HEK293 (cell line): ENCODE measurements around the gene RNF39.
A peak's percentile ranks its signal among the peaks of the same experiment; 100 is the strongest.

ENCODE experiments used
- CTCF ChIA-PET: fragments of 350-600 bp; formaldehyde crosslinking; extraction: SDS; loops from one replicate; lab custom pipeline; 2021; ENCODE audit warnings: antibody characterized with exemption; lab: Yijun Ruan, JAX
- POLR2A ChIA-PET: fragments of 300-600 bp; formaldehyde crosslinking; extraction: SDS; loops from one replicate; lab custom pipeline; 2020; ENCODE audit warnings: antibody characterized with exemption, inconsistent platforms; lab: Yijun Ruan, JAX
- H3K27ac ChIP-seq: fragments of 200-500 bp; sonication (Bioruptor generic); 2 replicates; pipeline ENCODE4 v1.5.1; 2014; ENCODE audit warnings: low read depth, low read length, control low read depth, inconsistent platforms; ENCODE audit errors: extremely low read depth
- H3K36me3 ChIP-seq, 2 experiments: fragments of 200-500 bp in 1 of 2; sonication (Bioruptor generic) in 1 of 2; 1 replicate in 1 of 2; 2 replicates in 1 of 2; pipeline ENCODE4 v1.5.1; 2014 to 2017; ENCODE audit warnings: inconsistent platforms in 2 of 2, low read length in 2 of 2; ENCODE audit not compliant: control insufficient read depth in 2 of 2, insufficient read depth in 1 of 2
- H3K4me1 ChIP-seq: fragments of 200-500 bp; sonication (Bioruptor generic); 2 replicates; pipeline ENCODE4 v1.5.1; 2014; ENCODE audit warnings: mild to moderate bottlenecking, low read length, inconsistent platforms; ENCODE audit not compliant: control insufficient read depth, insufficient read depth
- H3K4me3 ChIP-seq: 2 replicates; pipeline ENCODE4 v1.5.1; 2011; ENCODE audit warnings: low read depth, mild to moderate bottlenecking, control low read depth, low read length, moderate library complexity
- H3K9me3 ChIP-seq: fragments of 200-500 bp; sonication (Bioruptor generic); 2 replicates; pipeline ENCODE4 v1.5.1; 2014; ENCODE audit warnings: low read depth, low read length, inconsistent platforms; ENCODE audit not compliant: control insufficient read depth, insufficient read depth
- BCL11B ChIP-seq: fragments of 450-650 bp; formaldehyde crosslinking; IDR thresholded peaks from 2 replicates; pipeline ENCODE4 v1.5.1; 2016; ENCODE audit warnings: low read depth, missing biosample characterization, missing genetic modification characterization
- GLIS1 ChIP-seq: fragments of 450-650 bp; formaldehyde crosslinking; IDR thresholded peaks from 2 replicates; pipeline ENCODE4 v1.5.1; 2016; ENCODE audit warnings: missing biosample characterization, missing genetic modification characterization
- KLF1 ChIP-seq: fragments of 450-650 bp; formaldehyde crosslinking; IDR thresholded peaks from 2 replicates; pipeline ENCODE4 v1.5.1; 2016; ENCODE audit warnings: missing biosample characterization, missing genetic modification characterization
- KLF10 ChIP-seq: fragments of 450-650 bp; IDR thresholded peaks from 2 replicates; pipeline ENCODE4 v1.5.1; 2018; ENCODE audit warnings: missing biosample characterization, mild to moderate bottlenecking, missing genetic modification characterization
- MYNN ChIP-seq: fragments of 450-650 bp; formaldehyde crosslinking; IDR thresholded peaks from 2 replicates; pipeline ENCODE4 v1.5.1; 2016; ENCODE audit warnings: missing biosample characterization, missing genetic modification characterization, borderline replicate concordance
- OSR2 ChIP-seq: fragments of 450-650 bp; formaldehyde crosslinking; IDR thresholded peaks from 2 replicates; pipeline ENCODE4 v1.5.1; 2016; ENCODE audit warnings: missing biosample characterization, missing genetic modification characterization
- SALL2 ChIP-seq: fragments of 450-650 bp; formaldehyde crosslinking; IDR thresholded peaks from 2 replicates; pipeline ENCODE4 v1.5.0; 2017; ENCODE audit warnings: missing biosample characterization, mild to moderate bottlenecking, missing genetic modification characterization, borderline replicate concordance
- SP7 ChIP-seq: fragments of 450-650 bp; formaldehyde crosslinking; IDR thresholded peaks from 2 replicates; pipeline ENCODE4 v1.5.1; 2016; ENCODE audit warnings: missing biosample characterization, missing genetic modification characterization
- YY1 ChIP-seq: fragments of 450-650 bp; formaldehyde crosslinking; IDR thresholded peaks from 2 replicates; pipeline ENCODE4 v1.5.1; 2018; ENCODE audit warnings: missing biosample characterization, missing genetic modification characterization
- ZBTB17 ChIP-seq: fragments of 450-650 bp; formaldehyde crosslinking; IDR thresholded peaks from 2 replicates; pipeline ENCODE4 v1.5.1; 2016; ENCODE audit warnings: missing biosample characterization, missing genetic modification characterization
- ZNF221 ChIP-seq: fragments of 450-650 bp; formaldehyde crosslinking; IDR thresholded peaks from 2 replicates; pipeline ENCODE4 v1.5.1; 2017; ENCODE audit warnings: missing biosample characterization, missing genetic modification characterization, borderline replicate concordance
- ZNF335 ChIP-seq: fragments of 450-650 bp; formaldehyde crosslinking; conservative IDR thresholded peaks from 2 replicates; pipeline ENCODE4 v1.5.1; 2016; ENCODE audit warnings: missing biosample characterization, missing genetic modification characterization
- ZNF362 ChIP-seq: fragments of 450-650 bp; formaldehyde crosslinking; IDR thresholded peaks from 2 replicates; pipeline ENCODE4 v1.5.1; 2016; ENCODE audit warnings: missing biosample characterization, missing genetic modification characterization
- ZNF366 ChIP-seq: fragments of 450-650 bp; formaldehyde crosslinking; conservative IDR thresholded peaks from 2 replicates; pipeline ENCODE4 v1.5.1; 2016; ENCODE audit warnings: missing biosample characterization, missing genetic modification characterization
- ZNF391 ChIP-seq: fragments of 450-650 bp; formaldehyde crosslinking; IDR thresholded peaks from 2 replicates; pipeline ENCODE4 v1.5.1; 2016; ENCODE audit warnings: low read depth, missing biosample characterization, missing genetic modification characterization, borderline replicate concordance
- ZNF398 ChIP-seq: fragments of 450-650 bp; formaldehyde crosslinking; IDR thresholded peaks from 2 replicates; pipeline ENCODE4 v1.5.1; 2017; ENCODE audit warnings: missing biosample characterization, missing genetic modification characterization
- ZNF548 ChIP-seq: fragments of 450-650 bp; formaldehyde crosslinking; IDR thresholded peaks from 2 replicates; pipeline ENCODE4 v1.5.1; 2016; ENCODE audit warnings: missing biosample characterization, missing genetic modification characterization
- ZNF580 ChIP-seq: fragments of 450-650 bp; formaldehyde crosslinking; IDR thresholded peaks from 2 replicates; pipeline ENCODE4 v1.5.1; 2016; ENCODE audit warnings: missing biosample characterization, missing genetic modification characterization
- ZNF670 ChIP-seq: fragments of 450-650 bp; formaldehyde crosslinking; IDR thresholded peaks from 2 replicates; pipeline ENCODE4 v1.5.1; 2016; ENCODE audit warnings: missing biosample characterization, missing genetic modification characterization, low read depth
- ZNF701 ChIP-seq: fragments of 450-650 bp; formaldehyde crosslinking; IDR thresholded peaks from 2 replicates; pipeline ENCODE4 v1.5.1; 2016; ENCODE audit warnings: missing biosample characterization, missing genetic modification characterization
- ZNF707 ChIP-seq: fragments of 450-650 bp; formaldehyde crosslinking; IDR thresholded peaks from 2 replicates; pipeline ENCODE4 v1.5.1; 2016; ENCODE audit warnings: missing biosample characterization, missing genetic modification characterization
- ZSCAN16 ChIP-seq: fragments of 450-650 bp; formaldehyde crosslinking; IDR thresholded peaks from 2 replicates; pipeline ENCODE4 v1.5.1; 2016; ENCODE audit warnings: missing biosample characterization, missing genetic modification characterization
- ZSCAN18 ChIP-seq: fragments of 450-650 bp; formaldehyde crosslinking; IDR thresholded peaks from 2 replicates; pipeline ENCODE4 v1.5.1; 2016; ENCODE audit warnings: missing biosample characterization, missing genetic modification characterization

The RNF39 gene

GRCh38 chr6:30075094-30075789 is at the start of gene RNF39:
TSS of gene RNF39 (minus strand) at chr6:30075769. CDS start at chr6:30075585, 184 bp downstream.
- Histone ChIP-seq H3K36me3 (peaks cover 0 to 5% of the 10 kb centered on the region in 2 experiments; a peak in 1 of 3 replicates), H3K27ac (no peak within 1 kb of the TSS), H3K4me3 (no peak within 1 kb of the TSS), H3K9me3 (no peaks in the 10 kb centered on the region), H3K4me1 (peaks cover 6% of the 10 kb centered on the region; the same call in 1 of the 2 replicates)
- ChIA-PET POLR2A (interaction anchor here (0.6 to 1.0 kb wide), 2 partner anchors 9 to 27 kb away, joined by 3 read pairs; partner anchors contain the start of gene PPP1R11), CTCF (interaction anchor here (0.7 kb wide), 2 partner anchors 44 to 210 kb away, joined by 3 to 5 read pairs; no protein-coding TSS in a partner anchor)
- TF ChIP-seq GLIS1 (no peak), ZNF701 (tag by site-specific recombination) (no peak), ZNF366 (tag by site-specific recombination) (no peak), ZNF548 (tag by site-specific recombination) (no peak), ZNF362 (tag by site-specific recombination) (no peak), ZNF391 (tag by site-specific recombination) (no peak), ZSCAN18 (no peak)

- POLR2A ChIA-PET: interaction anchor here (1.1 kb wide), 1 partner anchor 20 kb away, joined by 3 read pairs; no protein-coding TSS in a partner anchor
- peak; percentile 65 for TF ChIP-seq ZNF335
- no peak for TF ChIP-seq ZNF580 (tag by site-specific recombination)
- TF ChIP-seq, all 188 proteins: peak for 1
- no peak overlapping the region for H3K4me3 ChIP-seq
- CTCF ChIA-PET: interaction anchor here (0.8 to 8.0 kb wide), 4 partner anchors 9 to 117 kb away, joined by 3 to 86 read pairs (median 32); partner anchors contain the start of gene TRIM40
- H3K4me1 ChIP-seq: no peaks in the 10 kb centered on the region
- H3K9me3 ChIP-seq: no peaks in the 10 kb centered on the region
- no peaks in the 10 kb centered on the region for H3K36me3 ChIP-seq
- no peak overlapping the region for H3K27ac ChIP-seq
These were observed 46.9 kb upstream of the RNF39 start for GRCh38 chr6:30122515-30122914.

GRCh38 chr6:30121446-30122366 is 46.1 kb upstream of the RNF39 start:
- no peaks in the 10 kb centered on the region for H3K36me3 ChIP-seq
- no peak overlapping the region for H3K27ac ChIP-seq
- H3K4me3 ChIP-seq: no peak overlapping the region
- H3K4me1 ChIP-seq: no peaks in the 10 kb centered on the region
- no peaks in the 10 kb centered on the region for H3K9me3 ChIP-seq
- CTCF ChIA-PET: interaction anchor here (0.5 to 8.0 kb wide), 5 partner anchors 10 to 118 kb away, joined by 3 to 86 read pairs (median 6); partner anchors contain the start of gene TRIM40
- POLR2A ChIA-PET: no interaction called here
- no peak for TF ChIP-seq ZNF707
- TF ChIP-seq ZNF398 (tag by site-specific recombination): no peak
- no peak for TF ChIP-seq ZNF670
- no peak for TF ChIP-seq SP7
- no peak for TF ChIP-seq ZBTB17 (tag by site-specific recombination)
- no peak for TF ChIP-seq ZNF362 (tag by site-specific recombination)
- TF ChIP-seq KLF10 (tag by site-specific recombination): no peak
- no peak for TF ChIP-seq ZSCAN16 (tag by site-specific recombination)
- no peak for TF ChIP-seq YY1 (tag by site-specific recombination)
- TF ChIP-seq ZNF221: no peak
- no peak for TF ChIP-seq ZNF366 (tag by site-specific recombination)
- TF ChIP-seq BCL11B (tag by site-specific recombination): no peak
- no peak for TF ChIP-seq MYNN (tag by site-specific recombination)
- no peak for TF ChIP-seq OSR2
- no peak for TF ChIP-seq KLF1
- TF ChIP-seq SALL2 (tag by site-specific recombination): no peak
